ENCODE results near the gene SMIM29.
A peak's percentile ranks its signal among the peaks of the same experiment; 100 is the strongest.
"Not testable (repeated sequence)": the region's sequence is repeated elsewhere in the genome, so short reads cannot be mapped to it uniquely, and the experiment has no call there.

The SMIM29 gene

DNA sequence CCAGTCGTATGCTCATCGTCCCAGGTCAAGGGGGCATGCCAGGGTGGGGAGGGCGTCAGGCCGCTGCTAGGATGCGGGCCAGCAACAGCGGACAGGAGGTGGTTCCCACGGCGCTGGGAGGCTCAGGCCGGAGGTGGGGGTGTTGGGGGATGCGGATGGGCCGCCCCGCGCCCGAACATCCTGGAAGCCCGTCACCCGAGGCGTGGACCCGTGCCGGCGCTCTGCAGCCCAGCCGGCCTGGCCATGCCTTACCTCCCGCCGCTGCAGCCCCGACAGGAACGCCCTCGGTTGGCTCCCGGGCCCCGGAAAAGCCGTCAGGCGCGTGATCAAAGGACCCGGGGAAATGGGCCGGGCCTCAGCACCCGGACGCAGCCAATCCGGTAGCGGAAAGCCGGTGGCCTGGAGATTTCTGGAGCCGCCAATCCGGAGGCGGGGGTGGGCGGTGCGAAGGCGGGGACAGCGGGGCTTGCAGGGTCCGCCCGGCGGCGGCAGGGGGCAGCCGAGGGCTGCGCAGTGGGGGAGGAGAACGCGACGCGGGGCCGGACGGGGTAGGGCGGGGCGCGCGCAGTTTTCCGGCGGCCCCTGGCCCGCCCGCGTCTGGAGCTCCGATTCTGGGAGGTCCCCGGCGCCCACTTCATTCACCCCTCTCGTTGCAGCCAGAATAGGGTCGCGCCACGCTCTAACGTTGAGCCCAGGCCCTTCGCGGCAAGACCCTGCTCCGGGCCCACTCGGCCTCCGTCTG lies at the start of gene SMIM29:
TSS of gene SMIM29 (minus strand) at position 280 of the 742 bp plus-strand sequence. CDS start 1,215 bp downstream, outside the sequence.
- peak; percentile 81 to 92 for DNase-seq

DNA sequence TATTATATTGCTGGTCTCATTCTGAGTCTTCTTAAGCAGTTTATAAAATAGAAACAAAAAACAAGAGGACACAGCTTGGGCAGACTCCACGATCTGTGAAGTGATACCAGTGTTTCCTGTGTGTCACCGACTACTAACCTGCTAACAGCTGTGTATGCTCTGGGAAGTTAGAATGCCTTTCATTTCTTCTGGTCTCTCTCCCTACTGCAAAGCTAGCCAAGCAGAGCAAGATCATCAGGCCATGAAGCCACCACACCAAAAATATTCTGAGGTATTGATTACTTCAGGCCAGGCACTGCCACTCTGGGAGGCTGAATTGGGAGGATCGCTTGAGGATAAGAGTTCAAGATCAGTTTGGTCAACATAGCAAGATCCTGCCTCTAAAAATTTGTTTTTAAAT lies 46.9 kb upstream of the SMIM29 start:
- no peak for DNase-seq

DNA sequence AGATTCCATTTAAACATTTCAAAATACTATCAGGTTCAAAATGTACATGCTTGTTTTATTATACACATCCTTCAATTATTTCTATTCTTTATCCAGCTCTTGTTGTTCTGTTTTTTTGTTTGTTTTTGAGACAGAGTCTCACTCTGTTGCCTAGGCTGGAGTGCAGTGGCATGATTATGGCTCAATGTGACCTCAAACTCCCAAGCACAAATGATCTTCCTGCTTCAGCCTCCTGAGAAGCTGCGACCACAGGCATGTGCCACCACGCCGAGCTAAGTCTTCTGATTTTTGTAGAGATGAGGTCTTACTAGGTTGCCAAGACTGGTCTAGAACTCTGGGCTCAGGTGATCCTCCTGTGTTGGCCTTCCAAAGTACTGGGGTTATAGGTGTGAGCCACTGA lies 44.1 kb upstream of the SMIM29 start:
- no peak for DNase-seq

DNA sequence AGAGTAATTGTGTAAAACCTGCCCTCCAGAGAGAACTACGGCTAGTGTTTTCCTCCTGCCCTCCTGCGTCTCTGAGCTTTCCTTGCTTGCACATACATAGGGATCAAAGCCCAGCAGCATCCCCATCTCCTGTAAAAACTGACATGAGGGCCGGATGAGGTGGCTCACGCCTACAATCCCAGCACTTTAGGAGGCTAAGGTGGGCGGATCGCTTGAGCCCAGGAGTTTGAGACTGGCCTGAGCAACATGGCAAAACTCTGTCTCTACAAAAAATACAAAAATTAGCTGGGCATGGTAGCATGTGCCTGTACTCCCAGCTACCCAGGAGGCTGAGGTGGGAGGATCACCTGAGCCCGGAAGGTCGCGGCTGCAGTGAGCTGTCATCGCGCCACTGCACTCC lies 40.3 kb upstream of the SMIM29 start:
- DNase-seq = no peak

DNA sequence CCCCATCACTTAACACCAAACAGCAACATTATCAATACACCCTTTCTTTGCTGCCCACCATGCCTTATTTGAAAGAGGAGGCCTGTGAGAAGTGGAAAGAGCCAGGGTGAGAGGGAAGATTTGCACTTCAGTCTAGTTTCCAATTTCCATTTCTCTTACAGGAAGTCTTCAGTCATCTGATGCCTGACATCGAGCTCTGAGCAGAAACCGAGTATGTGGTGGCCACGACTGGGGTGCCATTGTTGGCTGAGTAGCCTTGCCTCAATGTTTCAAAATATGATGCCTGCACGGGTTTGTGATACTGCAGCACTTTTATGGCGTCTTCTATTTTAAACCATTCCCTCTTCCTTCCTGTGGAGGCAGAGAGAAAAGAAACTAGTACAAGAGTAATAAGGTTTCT lies 39.8 kb upstream of the SMIM29 start:
- no peak for DNase-seq

DNA sequence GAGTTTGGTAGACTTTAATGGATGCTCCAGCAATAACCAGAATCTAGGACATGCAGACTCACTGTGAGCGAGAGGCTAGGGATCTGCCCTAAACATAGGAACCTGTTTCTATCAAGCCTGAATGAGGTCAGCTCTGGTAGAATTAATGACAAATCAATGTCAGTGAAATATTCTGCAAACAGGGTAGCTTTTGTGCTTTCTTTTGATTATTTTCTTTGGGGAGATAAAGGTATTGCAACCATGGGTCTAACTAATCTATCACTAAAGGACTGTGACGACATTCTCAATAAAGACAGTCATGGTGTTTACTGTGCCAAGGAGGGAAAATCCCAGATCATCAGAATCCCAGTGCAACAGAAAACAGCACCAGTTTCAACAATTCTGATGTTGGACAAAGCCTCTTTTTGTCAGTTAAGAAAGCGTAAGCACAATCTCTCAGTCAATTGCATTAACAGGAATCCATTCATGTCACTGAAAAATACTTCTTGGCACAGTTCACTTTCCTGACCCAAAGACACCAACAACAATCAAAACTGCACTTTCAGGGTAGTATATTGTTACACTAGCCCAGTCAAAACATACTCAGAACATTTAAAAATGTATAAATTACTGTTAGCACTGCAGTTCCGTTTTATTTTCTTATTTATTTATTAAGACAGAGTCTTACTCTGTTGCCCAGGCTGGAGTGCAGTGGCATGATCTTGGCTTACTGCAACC lies 36.8 kb upstream of the SMIM29 start:
- DNase-seq = no peak

DNA sequence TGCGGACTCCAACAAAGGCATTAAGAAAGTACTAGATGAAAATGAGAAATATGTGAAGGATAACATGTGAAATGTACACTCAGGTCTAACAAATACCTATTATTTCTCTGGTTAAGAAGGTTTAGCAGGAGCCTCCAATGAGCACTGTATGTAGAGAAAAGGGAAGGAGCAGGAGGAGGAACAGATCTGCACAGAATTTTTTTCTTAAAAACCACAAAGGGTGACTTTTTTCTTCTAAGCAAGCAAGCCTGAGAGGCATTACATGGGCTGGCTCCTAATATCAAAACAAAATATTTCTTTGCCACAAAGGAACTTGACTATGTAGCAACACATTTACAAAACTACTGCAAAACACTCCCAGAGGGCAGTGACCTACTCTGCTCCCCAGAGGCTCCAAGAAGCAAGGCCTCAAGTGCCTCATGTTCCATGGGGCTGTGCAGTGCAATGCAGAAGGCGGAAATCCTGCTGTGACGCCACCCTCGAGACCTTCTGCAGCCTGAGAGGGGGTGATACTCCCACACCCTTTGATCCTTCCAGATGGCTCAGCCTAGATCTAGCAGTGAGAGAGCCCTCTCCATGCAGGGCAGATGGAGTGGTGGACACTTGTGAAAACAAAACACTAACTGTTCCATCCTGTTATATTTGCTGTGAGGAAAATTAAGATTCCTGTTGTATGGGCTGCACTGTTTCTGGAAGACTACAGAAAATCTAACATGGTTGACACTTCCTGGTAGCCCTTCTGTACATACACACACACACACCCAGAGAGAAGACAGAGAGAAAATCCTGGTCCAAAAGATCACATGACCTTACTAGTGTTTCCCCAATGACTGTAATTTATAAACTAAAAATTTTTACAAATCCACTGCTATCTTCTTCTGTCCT lies 36.0 kb upstream of the SMIM29 start:
- DNase-seq = no peak

DNA sequence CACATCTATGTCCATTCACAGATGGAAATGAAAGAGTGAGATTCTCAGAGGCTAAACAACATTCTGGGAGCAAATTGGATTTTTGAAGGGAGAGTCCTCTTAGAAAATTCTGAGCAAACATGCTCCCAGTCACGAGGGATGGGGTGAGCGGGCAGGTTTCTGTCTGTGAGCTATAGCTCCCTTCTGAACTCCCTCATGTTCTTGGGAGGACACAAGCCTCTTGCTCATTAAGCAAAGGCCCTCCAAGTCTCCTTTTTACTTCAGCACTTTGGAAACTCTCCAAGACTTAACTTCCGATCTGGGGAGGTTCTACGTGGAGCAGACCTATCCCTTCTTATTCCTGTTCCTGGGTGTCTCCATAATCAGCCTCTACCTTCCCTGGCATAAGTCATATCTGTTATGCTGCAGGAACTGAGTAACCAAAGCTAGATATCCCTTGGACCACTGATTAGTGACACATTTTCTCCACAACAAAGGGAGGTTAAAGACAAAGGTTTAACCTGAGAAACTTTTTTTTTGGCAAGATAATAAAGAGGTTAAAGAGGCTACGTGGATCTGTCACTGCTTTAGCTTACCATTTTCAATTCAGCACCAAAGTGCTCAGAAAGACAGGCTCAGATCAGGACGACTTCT lies 33.0 kb upstream of the SMIM29 start:
- no peak for DNase-seq

DNA sequence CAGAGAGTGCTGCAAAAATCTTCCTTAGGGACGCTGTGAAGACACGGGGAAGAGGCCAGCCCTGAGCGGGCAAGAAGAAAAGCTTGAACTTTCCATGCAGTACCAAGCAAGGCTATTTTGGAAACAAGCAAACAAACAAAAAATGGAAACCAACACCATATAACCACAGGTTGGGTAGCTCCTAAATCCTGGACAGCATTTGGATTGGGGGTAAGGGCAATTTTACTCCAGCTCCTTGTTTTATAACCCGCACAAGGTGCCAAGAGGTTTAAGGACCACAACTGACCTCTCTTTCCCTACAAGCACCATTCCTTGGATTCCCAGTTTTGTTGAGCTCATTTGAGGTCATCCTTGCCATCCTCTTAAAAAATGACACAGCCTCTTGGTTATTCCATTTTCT lies 31.4 kb upstream of the SMIM29 start:
- DNase-seq = no peak

DNA sequence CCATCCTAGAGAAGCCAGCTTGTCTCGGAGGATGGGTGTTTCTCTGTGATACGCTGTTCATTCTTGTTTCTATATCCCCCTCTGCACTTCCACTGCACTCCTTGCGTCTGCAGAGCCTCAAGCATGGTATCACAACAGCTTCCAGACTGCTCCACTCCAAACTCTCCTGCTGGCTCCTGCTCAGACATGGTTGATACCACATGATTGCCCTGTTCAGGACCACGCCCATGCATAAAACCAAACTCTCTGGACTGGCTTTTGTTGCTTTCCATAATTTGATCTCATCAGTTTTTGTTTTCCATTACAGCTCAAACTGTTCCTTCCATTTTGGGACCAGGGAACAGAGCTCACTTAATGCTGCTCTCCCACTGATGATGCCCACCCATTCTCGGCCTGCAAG lies 30.0 kb upstream of the SMIM29 start:
- DNase-seq = no peak

DNA sequence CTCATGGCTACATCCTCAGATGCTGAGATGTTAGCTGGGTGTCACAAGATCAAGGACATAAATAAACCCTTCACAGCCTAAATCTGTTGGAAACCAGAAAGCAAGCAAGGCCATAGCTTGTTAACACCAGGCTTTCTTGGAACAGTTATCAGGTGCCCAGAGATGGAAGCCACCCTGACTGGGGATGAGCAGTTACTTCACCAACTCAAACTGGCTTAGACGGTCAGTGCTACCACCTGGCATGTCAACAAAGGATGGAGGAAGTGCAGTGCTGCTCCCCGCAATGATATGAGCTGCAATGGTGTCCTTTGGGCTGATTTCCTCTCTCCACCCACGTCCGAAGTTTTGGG lies 28.9 kb upstream of the SMIM29 start:
- no peak for DNase-seq

DNA sequence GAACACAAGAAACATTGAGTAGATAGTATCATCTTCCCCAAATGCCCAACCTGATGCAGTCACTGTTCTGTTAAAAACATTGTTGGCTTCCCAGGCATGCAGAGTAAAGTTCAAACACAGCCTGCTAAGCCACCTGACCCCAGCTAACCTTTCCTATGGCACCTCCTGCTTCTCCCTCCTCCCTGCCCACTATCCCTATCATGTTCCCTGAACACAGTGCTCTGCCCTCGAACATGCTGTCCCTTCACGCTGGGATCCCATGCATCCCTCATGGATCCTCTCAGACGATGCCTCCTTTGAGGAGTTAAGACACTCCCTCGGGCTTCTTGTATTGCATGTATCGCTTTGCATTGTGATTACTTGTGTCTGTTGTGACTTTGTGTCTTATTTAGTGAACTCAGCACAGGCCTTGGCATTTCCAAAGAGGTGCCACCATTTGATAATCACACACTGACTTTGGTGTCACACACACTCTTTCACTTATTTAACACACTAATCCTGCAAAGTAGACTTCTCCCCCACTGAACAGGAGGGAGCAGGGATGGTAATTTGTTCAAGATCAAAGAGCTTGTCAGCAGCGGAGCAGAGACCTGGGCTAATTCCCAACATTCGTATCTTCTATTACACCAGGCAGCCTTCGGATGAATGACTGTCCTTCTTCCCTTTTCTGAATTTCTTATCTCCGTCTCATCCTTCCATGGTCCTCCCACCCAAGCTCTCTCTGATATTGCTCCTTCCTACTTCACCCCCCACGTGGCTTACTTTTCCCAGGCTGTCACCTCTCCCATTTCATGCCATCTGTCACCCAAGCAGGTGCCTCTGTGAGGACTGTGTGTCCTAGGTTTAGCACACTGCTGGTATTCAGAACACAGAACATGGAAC lies 28.3 kb upstream of the SMIM29 start:
- no peak for DNase-seq

DNA sequence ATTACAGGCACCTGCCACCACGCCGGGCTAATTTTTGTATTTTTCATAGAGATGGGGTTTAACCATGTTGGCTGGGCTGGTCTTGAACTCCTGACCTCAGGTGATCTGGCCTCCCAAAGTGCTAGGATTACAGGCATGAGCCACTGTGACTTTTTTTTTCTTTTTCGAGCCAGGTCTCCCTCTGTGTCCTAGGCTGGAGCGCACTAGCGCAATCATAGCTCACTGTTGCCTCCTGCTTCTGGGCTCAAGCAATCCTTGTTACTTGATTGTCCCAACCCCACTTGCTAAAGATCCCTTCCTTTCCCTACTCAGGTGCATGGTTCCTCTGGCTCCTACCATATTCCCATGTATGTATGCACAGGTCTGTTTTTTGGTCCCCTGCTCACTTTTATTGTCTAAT lies 27.4 kb upstream of the SMIM29 start:
- DNase-seq = no peak

DNA sequence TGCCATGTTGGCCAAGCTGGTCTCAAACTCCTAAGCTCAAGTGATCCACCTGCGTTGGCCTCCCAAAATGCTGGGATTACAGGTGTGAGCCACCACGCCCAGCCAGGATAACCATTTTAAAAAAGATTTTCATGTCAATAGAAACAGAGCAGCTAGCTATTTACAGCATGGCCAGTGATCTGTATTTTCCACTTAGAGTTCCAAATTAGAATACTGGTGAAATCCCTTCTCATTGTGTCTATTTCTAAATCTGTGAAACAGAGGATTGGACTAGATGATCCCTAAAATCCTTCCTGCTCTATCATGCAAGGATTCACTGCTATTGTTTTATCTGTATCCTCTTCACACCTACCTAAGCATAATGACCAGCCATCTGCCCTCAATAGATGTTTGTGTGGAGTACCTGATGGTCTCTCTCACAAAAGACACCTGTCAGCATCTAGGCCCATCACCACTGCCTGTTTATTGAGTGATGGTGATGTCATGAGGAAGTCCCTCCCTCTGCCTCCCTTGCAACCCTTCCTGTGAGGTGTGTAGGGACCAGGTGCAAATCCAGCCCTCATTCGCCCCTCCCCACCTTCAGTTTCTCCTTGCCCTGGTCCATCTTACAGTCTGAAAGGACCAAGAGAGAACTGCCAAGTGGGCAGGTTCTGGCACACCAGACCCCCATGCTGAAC lies 26.5 kb upstream of the SMIM29 start:
- DNase-seq = no peak

DNA sequence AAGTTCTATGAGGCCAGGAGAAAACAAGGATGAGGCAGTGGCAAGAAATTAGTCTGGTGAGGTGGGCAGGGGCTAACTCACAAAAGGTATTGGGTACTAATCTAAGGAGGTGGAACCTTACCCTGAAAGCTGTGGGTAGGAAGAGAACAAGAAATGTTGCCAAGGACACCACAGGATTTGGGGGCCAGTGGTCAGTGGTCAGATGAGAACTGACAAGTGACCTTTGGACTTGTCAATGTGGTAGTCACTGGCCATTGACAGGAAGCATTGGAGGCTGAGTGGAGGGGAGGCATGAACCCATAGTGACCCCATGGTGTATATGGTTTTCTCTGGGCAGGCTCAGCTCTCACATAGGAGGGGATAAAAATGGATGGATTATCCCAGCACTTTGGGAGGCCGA lies 25.3 kb upstream of the SMIM29 start:
- DNase-seq = no peak

DNA sequence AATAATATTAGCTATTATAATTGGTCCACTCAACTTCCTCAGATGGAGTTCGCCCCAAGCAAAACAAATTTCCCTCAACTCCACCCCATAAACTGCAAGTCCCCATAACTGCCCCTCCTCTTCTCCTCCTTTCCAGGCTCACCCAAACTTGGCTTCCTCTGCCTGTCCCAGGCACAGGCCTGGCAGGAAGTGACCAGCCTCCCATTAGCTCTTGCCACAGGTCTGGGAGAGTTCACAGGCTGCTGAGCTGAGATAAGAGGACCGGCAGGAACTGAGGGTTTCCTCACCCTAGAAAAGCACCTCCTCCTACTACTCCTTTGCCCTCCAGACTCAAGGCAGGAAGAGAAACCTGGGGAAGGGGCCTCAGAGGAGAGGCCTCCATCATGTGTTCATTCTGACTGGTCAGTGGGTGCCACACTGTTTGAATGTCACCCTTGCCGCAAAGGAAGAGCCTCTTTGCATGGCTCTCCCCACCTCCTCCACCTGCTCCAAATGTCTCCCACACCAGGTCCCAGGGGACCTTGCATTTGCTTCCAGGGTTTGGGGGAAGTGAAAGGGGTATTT lies 24.5 kb upstream of the SMIM29 start:
- DNase-seq = no peak

DNA sequence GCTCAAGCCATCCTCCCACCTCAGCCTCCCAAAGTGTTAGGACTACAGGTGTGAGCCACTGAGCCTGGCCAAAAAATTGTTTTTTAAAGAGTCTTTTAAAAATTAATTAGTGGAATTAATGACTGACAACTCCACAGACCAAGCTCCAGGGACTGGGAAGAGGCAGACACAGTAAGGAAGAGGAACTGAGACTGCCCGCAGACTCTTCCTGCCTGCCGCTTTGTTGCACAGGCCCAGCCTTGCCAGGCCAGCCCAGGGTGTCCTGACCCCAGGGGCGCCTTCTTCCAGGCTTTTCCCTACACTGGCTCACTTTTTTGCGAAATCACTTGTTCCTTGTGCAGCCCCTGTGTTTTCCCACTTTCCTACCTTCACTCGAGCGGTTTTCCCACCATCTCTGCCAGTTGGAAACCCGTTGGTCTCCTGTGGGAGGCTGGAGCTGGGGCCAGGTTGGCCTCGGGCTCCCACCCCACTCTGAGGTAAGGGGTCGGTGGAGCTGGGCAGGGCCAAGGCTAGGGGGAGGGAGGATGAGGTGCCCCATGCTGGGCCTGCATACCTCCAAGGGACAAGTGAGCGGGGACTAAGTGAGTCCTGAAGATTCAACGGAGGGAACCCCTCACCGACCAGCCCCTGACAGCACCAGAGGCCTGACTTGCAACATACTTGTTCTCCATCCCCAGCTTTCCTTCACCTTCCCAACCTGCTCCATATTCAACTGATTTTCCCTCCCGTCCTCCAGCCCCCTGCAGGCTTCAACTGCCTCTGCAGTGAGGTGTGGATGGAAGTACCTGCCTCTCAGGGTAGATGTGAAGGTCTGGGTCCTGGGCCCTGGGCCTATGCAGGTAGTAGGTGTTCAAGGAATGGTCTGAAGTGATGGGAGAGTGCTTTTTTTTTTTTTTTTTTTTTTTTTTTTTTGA lies 23.5 kb upstream of the SMIM29 start:
- no peak for DNase-seq

DNA sequence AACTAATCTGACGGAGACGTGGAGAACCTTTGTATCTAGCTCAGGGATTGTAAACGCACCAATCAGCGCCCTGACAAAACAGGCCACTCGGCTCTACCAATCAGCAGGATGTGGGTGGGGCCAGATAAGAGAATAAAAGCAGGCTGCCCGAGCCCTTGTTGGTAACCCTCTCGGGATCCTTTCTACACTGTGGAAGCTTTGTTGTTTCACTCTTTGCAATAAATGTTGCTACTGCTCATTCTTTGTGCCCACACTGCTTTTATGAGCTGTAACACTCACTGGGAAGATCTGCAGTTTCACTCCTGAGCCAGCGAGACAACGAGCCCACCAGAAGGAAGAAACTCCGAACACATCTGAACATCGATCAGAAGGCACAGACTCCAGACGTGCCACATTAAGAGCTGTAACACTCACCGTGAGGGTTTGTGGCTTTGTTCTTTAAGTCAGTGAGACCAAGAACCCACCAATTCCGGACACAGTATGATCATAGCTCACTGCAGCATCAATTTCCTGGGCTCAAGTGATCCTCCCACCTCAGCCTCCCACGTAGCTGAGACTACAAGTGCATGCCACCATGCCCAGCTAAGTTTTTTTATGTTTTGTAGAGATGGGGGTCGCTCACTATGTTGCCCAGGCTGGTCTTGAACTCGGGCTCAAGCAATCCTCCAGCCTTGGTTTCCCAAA lies 21.0 kb upstream of the SMIM29 start:
- DNase-seq = not testable (repeated sequence)

DNA sequence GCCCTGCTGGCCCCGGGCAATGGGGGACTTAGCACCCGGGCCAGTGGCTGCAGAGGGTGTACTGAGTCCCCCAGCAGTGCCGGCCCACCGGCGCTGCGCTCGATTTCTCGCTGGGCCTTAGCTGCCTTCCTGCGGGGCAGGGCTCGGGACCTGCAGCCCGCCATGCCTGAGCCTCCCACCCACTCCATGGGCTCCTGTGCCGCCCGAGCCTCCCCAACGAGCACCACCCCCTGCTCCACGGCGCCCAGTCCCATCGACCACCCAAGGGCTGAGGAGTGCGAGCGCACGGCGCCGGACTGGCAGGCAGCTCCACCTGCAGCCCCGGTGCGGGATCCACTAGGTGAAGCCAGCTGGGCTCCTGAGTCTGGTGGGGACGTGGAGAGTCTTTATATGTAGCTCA lies 20.3 kb upstream of the SMIM29 start:
- DNase-seq = not testable (repeated sequence)
